Upper lobe of left lung (tissue), 4 donors: Measurements from ENCODE around the gene SMIM10.

Experiments used
- EP300 ChIP-seq, 4 donors: sonication (generic); formaldehyde crosslinking; IDR thresholded peaks; one replicate each; pipeline ENCODE4 v1.5.1; 2017; ENCODE audit warnings: antibody characterized with exemption in 4 of 4, control low read depth in 2 of 4
- TF ChIP-seq, protein P1 (sequence below), 6 experiments: fragments of 450-650 bp in 4 of 6; fragments of 200-600 bp in 2 of 6; sonication (generic) in 2 of 6; IDR thresholded peaks; one replicate each; pipeline ENCODE4 v1.5.1; 2016 to 2019; ENCODE audit warnings: antibody characterized with exemption in 6 of 6

DNA sequence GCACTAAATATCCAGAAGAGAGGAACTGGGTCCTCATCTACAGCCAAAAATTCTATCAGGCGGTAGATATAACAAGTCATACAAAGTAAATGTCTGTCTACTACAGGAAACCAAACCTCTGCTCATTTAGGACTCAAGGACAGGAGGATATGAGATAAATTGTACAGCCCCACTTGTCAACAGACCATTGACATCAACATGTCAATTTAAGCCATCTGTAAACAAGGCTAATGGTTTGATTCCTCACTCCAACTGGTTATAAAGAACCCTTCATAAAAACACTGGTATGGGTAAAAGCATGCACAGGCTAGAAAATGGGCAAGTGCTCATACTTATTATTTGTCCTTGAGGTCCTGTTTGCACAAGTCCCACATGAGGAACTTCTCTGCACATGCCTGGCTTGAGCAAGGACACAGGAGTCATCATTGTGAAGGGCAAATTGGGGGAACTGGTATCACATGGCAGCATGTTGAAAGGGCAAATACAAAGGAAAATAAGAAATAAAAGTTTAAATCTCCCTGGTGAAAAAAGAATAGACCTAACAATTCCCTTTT lies 18.3 kb downstream of the SMIM10 start:
- TF ChIP-seq, protein P1, sequence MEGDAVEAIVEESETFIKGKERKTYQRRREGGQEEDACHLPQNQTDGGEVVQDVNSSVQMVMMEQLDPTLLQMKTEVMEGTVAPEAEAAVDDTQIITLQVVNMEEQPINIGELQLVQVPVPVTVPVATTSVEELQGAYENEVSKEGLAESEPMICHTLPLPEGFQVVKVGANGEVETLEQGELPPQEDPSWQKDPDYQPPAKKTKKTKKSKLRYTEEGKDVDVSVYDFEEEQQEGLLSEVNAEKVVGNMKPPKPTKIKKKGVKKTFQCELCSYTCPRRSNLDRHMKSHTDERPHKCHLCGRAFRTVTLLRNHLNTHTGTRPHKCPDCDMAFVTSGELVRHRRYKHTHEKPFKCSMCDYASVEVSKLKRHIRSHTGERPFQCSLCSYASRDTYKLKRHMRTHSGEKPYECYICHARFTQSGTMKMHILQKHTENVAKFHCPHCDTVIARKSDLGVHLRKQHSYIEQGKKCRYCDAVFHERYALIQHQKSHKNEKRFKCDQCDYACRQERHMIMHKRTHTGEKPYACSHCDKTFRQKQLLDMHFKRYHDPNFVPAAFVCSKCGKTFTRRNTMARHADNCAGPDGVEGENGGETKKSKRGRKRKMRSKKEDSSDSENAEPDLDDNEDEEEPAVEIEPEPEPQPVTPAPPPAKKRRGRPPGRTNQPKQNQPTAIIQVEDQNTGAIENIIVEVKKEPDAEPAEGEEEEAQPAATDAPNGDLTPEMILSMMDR (IDR thresholded peaks at IDR 0.05): no peak
- no peak for TF ChIP-seq EP300 (IDR thresholded peaks at IDR 0.05)
